GM18498 (cell line): Measurements from ENCODE around the gene ASPRV1.
A peak's percentile ranks its signal among the peaks of the same experiment; 100 is the strongest.

Source experiments
- ATAC-seq: cut with Tn5 transposase; IDR thresholded peaks from one replicate; pipeline ENCODE4 v1.9.1; 2021; ENCODE audit warnings: mild to moderate bottlenecking, moderate library complexity; ENCODE audit not compliant: unreplicated experiment

Gene ASPRV1

DNA sequence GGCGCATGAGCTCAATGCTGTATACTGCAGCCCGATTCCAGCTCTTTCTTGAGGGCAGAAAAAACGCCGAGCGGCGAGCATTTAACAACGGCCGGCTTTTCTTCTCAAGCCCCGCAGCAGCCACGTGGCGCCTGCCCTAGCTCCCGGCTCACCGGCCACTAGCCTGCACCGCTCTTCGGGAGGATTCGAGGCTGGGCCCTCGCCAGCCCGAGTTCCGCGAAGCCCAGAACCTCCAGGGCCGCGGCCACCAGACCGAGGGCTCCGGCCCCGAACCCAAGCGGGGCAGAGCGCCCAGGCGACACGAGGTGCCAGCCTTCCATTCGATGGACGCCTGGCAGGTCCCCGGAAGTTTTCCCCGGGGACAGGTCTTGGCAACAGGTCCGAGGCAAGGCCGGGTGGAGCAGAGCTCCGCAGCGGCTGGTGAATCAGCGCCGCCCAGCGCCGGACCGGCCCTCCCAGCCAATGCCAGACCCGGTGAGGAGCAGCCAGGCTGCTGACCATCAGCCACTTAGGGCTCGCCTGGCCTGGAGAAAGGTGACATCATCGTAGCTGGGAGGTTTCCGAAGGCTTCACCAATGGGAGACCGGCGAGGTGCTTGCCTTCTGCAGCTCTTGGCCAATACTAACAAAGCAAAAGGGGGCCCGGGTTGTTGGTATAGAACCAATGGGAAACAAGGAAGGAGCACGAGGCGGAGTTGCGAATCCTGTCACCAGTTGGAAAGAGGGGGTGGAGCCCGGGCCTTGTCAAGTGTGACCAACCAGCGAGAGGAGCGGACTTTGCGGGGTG is 47.1 kb downstream of the ASPRV1 start:
- peak; percentile 84 for ATAC-seq

DNA sequence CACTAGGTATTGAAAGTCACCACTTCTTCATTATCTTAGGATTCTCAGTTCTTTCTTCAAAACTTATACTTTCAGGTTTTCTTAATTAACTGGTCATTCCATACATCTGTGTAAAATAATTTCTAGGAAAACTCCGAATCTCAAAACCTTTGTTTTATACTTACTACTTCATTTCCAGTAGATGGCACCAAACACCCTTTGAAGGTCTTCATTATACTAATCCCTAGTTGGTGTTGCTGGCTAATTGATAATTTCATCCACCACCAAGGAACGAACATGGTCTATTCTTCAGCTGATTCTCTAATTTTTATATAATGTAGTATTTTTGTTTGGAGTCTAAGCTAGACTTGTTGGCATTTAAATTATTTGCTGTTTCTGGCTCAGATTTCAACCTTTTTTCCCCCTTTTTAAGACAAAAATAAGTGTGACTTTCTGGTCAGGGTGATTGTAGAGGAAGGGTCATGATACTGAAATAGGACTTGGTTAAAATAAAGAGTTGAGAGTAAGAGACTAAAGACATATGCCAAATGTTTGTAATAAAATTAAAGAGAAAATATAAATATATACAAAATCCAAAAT is 49.4 kb downstream of the ASPRV1 start:
- no peak for ATAC-seq
